ENCODE measurements around the gene SMARCC1.

SMARCC1 gene

DNA sequence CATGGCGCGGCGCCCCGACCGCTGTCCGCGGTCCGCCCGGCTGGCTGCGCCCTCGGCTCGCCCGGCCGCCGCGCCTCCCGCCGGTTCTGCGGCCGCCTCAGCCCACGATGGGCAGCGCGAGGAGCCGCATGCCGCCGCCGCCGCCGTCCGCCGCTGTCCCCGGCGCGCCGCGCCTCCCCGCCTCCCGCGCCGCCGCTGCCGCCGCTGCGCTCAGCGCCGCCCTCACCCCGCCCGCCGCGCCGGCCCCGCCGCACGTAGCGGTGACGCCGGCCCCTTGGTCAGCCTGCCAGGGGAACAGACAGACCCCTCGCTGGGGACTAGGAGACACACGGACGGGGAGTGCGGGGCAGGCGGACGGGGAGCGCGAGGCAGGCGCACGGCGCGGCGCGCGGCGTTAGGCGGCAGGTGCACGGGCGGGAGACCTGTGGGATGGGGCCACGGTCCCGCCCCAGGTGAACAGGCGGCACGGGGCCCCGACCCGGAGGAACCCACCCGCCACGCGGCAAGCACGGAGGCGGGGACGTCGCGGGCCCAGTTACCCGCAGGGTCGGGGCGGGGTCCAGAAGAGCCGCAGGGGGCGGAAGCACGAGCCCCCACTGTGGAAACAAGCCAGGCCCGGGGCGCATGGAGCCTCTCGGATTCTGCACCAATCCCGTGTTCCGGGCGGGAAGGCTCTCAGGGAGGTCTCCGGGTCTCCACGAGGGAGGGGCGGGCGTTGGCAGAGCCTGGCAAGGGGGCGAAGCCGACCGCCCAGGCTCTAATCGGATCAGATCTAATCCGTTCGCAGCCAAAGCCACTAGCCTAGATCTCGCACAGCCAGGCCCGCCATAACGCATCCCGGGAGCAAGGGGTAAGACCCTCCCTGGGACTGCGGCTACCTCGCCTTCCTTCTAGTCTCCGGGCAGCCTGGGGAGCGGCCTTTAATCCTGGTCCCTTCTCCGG is 202.7 kb downstream of the SMARCC1 start, which contains the start of gene CSPG5:
CSPG5 (minus strand) TSS at position 175 of the 942 bp plus-strand sequence; CDS start at position 3, 172 bp downstream.
- H3K27me3 ChIP-seq (ENCODE audit: low read length) = no peaks in the 10 kb centered on the region
- no peaks in the 10 kb centered on the region for H3K79me2 ChIP-seq (ENCODE audit: insufficient read depth, low read length)
- H2AFZ ChIP-seq (ENCODE audit: low read depth, low read length, severe bottlenecking) = peak within 1 kb of the TSS; percentile 70
- H3K9me3 ChIP-seq (ENCODE audit: insufficient read depth, low read length) = no peaks in the 10 kb centered on the region
- H3K36me3 ChIP-seq (ENCODE audit: low read length) = no peaks in the 10 kb centered on the region
- TF ChIP-seq, protein P1, sequence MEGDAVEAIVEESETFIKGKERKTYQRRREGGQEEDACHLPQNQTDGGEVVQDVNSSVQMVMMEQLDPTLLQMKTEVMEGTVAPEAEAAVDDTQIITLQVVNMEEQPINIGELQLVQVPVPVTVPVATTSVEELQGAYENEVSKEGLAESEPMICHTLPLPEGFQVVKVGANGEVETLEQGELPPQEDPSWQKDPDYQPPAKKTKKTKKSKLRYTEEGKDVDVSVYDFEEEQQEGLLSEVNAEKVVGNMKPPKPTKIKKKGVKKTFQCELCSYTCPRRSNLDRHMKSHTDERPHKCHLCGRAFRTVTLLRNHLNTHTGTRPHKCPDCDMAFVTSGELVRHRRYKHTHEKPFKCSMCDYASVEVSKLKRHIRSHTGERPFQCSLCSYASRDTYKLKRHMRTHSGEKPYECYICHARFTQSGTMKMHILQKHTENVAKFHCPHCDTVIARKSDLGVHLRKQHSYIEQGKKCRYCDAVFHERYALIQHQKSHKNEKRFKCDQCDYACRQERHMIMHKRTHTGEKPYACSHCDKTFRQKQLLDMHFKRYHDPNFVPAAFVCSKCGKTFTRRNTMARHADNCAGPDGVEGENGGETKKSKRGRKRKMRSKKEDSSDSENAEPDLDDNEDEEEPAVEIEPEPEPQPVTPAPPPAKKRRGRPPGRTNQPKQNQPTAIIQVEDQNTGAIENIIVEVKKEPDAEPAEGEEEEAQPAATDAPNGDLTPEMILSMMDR (IDR thresholded peaks at IDR 0.05; ENCODE audit: insufficient read depth, low read length, poor library complexity, severe bottlenecking) = no peak
- TF ChIP-seq EZH2phosphoT487 (conservative IDR thresholded peaks at IDR 0.05; ENCODE audit: low read length) = no peak
- no peaks in the 10 kb centered on the region for H4K20me1 ChIP-seq (ENCODE audit: low read depth, low read length)
- peak within 1 kb of the TSS; percentile 86 for H3K4me2 ChIP-seq (ENCODE audit: low read depth, low read length, poor library complexity, severe bottlenecking)
- H3K9me2 ChIP-seq (replicated peaks; ENCODE audit: insufficient read depth, low read length) = no peaks in the 10 kb centered on the region
- peak within 1 kb of the TSS; percentile 49; the same call in 1 of the 2 replicates for H3K9ac ChIP-seq (ENCODE audit: low read length)
- peaks cover 4% of the 10 kb centered on the region; the same call in 1 of the 2 replicates for H3F3A ChIP-seq (ENCODE audit: insufficient read depth)
- H3K27ac ChIP-seq (ENCODE audit: low read depth, low read length) = no peak within 1 kb of the TSS
- peak within 1 kb of the TSS; percentile 80 for H3K4me3 ChIP-seq (ENCODE audit: insufficient read depth, low read length, poor library complexity, severe bottlenecking)

DNA sequence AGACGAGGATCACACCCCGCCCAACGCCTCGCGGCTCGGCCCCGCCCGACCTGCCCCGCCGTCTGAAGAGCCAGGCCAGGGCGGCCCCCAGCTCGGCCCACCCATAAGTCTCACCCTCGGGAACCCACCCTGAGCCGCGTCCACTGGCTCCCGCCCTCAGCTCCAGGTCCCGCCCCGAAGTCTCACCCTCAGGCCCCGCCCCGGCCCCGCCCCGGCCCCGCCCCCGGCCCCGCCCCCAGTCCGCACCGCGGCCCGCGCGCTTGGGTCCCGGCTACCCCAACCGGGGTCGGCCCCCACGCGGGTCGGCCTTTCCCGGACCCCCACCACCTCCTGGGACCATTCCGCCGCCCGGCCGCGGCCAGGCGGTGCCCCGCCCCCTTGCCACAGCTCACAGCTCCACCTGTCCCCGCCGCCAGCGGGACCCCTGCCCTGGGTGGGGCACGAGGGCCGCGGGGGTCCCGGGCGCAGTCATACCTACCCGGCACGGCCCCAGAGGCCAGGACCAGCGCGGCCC is 203.5 kb downstream of the SMARCC1 start:
- Histone ChIP-seq H3K79me2 (ENCODE audit: insufficient read depth, low read length) (no peaks in the 10 kb centered on the region), H3K4me2 (ENCODE audit: low read depth, low read length, poor library complexity, severe bottlenecking) (peak overlapping the region; percentile 86), H3K27ac (ENCODE audit: low read depth, low read length) (no peak overlapping the region), H3K36me3 (ENCODE audit: low read length) (no peaks in the 10 kb centered on the region), H3F3A (ENCODE audit: insufficient read depth) (peaks cover 4% of the 10 kb centered on the region; the same call in 1 of the 2 replicates), H3K9me2 (replicated peaks; ENCODE audit: insufficient read depth, low read length) (no peaks in the 10 kb centered on the region), H3K9ac (ENCODE audit: low read length) (peak overlapping the region; percentile 49; the same call in 1 of the 2 replicates), H3K9me3 (ENCODE audit: insufficient read depth, low read length) (no peaks in the 10 kb centered on the region), H3K27me3 (ENCODE audit: low read length) (no peaks in the 10 kb centered on the region), H3K4me3 (ENCODE audit: insufficient read depth, low read length, poor library complexity, severe bottlenecking) (peak overlapping the region; percentile 80), H4K20me1 (ENCODE audit: low read depth, low read length) (no peaks in the 10 kb centered on the region), H2AFZ (ENCODE audit: low read depth, low read length, severe bottlenecking) (peak overlapping the region; percentile 70)
- TF ChIP-seq, protein P1 (IDR thresholded peaks at IDR 0.05; ENCODE audit: insufficient read depth, low read length, poor library complexity, severe bottlenecking) = no peak
- TF ChIP-seq EZH2phosphoT487 (conservative IDR thresholded peaks at IDR 0.05; ENCODE audit: low read length) = no peak

DNA sequence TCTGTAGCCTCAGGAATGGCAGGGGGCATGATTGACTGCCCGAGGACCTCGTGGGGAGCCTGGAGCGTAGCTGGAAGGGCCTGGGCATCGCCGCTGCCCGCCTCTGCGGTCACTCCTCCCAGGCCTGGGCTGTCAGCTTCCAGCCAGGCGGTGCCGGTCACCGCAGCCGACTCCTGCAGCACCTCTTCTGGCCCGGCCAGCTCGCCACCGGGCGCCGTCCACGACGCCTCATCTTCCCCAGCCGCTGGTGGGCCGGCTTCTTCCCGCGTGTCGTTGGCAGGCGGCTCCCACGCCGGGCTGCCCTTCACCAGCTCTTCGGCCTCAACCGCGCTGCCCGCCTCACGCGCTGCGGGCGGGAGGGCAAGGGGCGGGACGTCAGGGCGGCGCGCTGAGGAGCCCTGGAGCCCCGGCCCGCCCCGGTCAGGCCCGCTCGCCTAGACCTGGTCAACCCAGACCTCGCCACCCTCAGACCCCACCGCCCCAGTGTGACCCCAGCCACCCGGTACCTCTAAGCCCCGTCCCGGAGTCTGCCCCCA is 204.0 kb downstream of the SMARCC1 start:
- no peaks in the 10 kb centered on the region for H4K20me1 ChIP-seq (ENCODE audit: low read depth, low read length)
- peak overlapping the region; percentile 86 for H3K4me2 ChIP-seq (ENCODE audit: low read depth, low read length, poor library complexity, severe bottlenecking)
- no peak for TF ChIP-seq EZH2phosphoT487 (conservative IDR thresholded peaks at IDR 0.05; ENCODE audit: low read length)
- TF ChIP-seq, protein P1 (IDR thresholded peaks at IDR 0.05; ENCODE audit: insufficient read depth, low read length, poor library complexity, severe bottlenecking) = no peak
- H3F3A ChIP-seq (ENCODE audit: insufficient read depth) = peaks cover 4% of the 10 kb centered on the region; the same call in 1 of the 2 replicates
- no peak overlapping the region for H3K27ac ChIP-seq (ENCODE audit: low read depth, low read length)
- no peaks in the 10 kb centered on the region for H3K27me3 ChIP-seq (ENCODE audit: low read length)
- peak overlapping the region; percentile 32 for H3K4me3 ChIP-seq (ENCODE audit: insufficient read depth, low read length, poor library complexity, severe bottlenecking)
- no peak overlapping the region for H3K9ac ChIP-seq (ENCODE audit: low read length)
- H3K9me3 ChIP-seq (ENCODE audit: insufficient read depth, low read length) = no peaks in the 10 kb centered on the region
- H3K9me2 ChIP-seq (replicated peaks; ENCODE audit: insufficient read depth, low read length) = no peaks in the 10 kb centered on the region
- H3K79me2 ChIP-seq (ENCODE audit: insufficient read depth, low read length) = no peaks in the 10 kb centered on the region
- H2AFZ ChIP-seq (ENCODE audit: low read depth, low read length, severe bottlenecking) = no peak overlapping the region
- no peaks in the 10 kb centered on the region for H3K36me3 ChIP-seq (ENCODE audit: low read length)
